Cardiac septum (tissue), 1 donor: Measurements from ENCODE around the gene PTPRS. TPM values are rescaled to one million over a fixed set of nuclear protein-coding genes. Genes with fewer than 3 reads are reported as not detected.
"Not testable (repeated sequence)": the region's sequence is repeated elsewhere in the genome, so short reads cannot be mapped to it uniquely, and the experiment has no call there.

ENCODE experiments used
- DNase-seq: peaks from one replicate; pipeline ENCODE4 v3.0.0-alpha.2; 2020; ENCODE audit warnings: low spot score
- intact Hi-C: fragments of 100-400 bp; cut with DNase I; formaldehyde crosslinking; loops from one replicate; pipeline ENCODE4 v1.14.0; 2022
- total RNA-seq: library from RNA; stranded (reverse); fragmentation: NEBNext Ultra II Directional; extraction: Animal tissue kit (Norgen Biotek cat#: 25700); gene quantifications from one replicate; pipeline ENCODE4 v1.2.1, GENCODE V29; 2021
- donor health status: DM: no; HTN: no; CAD: no.

Gene PTPRS
- total RNA-seq, 1 donor from 2014 or later: 37.5 TPM

GRCh38 chr19:5335593-5335992, 5.0 kb downstream of the PTPRS start:
- DNase-seq: no peak
- intact Hi-C loops: no loop called here

- intact Hi-C loops: no loop called here
- no peak for DNase-seq
Measured at GRCh38 chr19:5334824-5335500, 5.7 kb downstream of the PTPRS start.

GRCh38 chr19:5334366-5334739, 6.3 kb downstream of the PTPRS start:
- intact Hi-C loops: no loop called here

GRCh38 chr19:5333581-5334365, 6.8 kb downstream of the PTPRS start:
- intact Hi-C loops: no loop called here
- DNase-seq: no peak

More at GRCh38 chr19:5334366-5334739, 6.3 kb downstream of the PTPRS start:
- no peak for DNase-seq

GRCh38 chr19:5332501-5332900, 8.1 kb downstream of the PTPRS start:
- no peak for DNase-seq

GRCh38 chr19:5331790-5332189, 8.8 kb downstream of the PTPRS start:
- intact Hi-C loops: no loop called here
- no peak for DNase-seq

More at GRCh38 chr19:5332501-5332900, 8.1 kb downstream of the PTPRS start:
- intact Hi-C loops: no loop called here

- intact Hi-C loops: no loop called here
Measured at GRCh38 chr19:5330307-5330720, 10.3 kb downstream of the PTPRS start.

GRCh38 chr19:5329141-5329540, 11.5 kb downstream of the PTPRS start:
- intact Hi-C loops: no loop called here
- DNase-seq: no peak

More at GRCh38 chr19:5330307-5330720, 10.3 kb downstream of the PTPRS start:
- DNase-seq: no peak

- intact Hi-C loops, DNase-seq: not testable (repeated sequence)
Measured at GRCh38 chr19:5328407-5328806, 12.2 kb downstream of the PTPRS start.

GRCh38 chr19:5326986-5327623, 13.5 kb downstream of the PTPRS start:
- no peak for DNase-seq
- intact Hi-C loops: no loop called here

- no peak for DNase-seq
- intact Hi-C loops: no loop called here
Measured at GRCh38 chr19:5326545-5326944, 14.1 kb downstream of the PTPRS start.

GRCh38 chr19:5324947-5325346, 15.7 kb downstream of the PTPRS start:
- DNase-seq: no peak
- intact Hi-C loops: no loop called here

- intact Hi-C loops: no loop called here
- no peak for DNase-seq
Measured at GRCh38 chr19:5323475-5323811, 17.2 kb downstream of the PTPRS start.

- peak; percentile 78 for DNase-seq
- intact Hi-C loops: no loop called here
Measured at GRCh38 chr19:5321851-5322681, 18.5 kb downstream of the PTPRS start.

GRCh38 chr19:5321066-5321642, 19.5 kb downstream of the PTPRS start:
- intact Hi-C loops: no loop called here
- DNase-seq: no peak

- intact Hi-C loops: no loop called here
- DNase-seq: no peak
Measured at GRCh38 chr19:5319516-5319915, 21.1 kb downstream of the PTPRS start.

GRCh38 chr19:5318306-5318705, 22.3 kb downstream of the PTPRS start:
- DNase-seq: no peak
- intact Hi-C loops: no loop called here

GRCh38 chr19:5317321-5317720, 23.3 kb downstream of the PTPRS start:
- no peak for DNase-seq
- intact Hi-C loops: no loop called here

- DNase-seq: no peak
- intact Hi-C loops: no loop called here
Measured at GRCh38 chr19:5316138-5316537, 24.5 kb downstream of the PTPRS start.

- intact Hi-C loops: no loop called here
- DNase-seq: no peak
Measured at GRCh38 chr19:5314907-5315298, 25.7 kb downstream of the PTPRS start.
